C4-2B (cell line): Measurements from ENCODE around the gene NAP1L4.

Experiments
- ZFX ChIP-seq: fragments of 450-650 bp; IDR thresholded peaks from 2 replicates; pipeline ENCODE4 v1.6.1; 2017
- TF ChIP-seq, protein P1 (sequence below): fragments of 450-650 bp; conservative IDR thresholded peaks from 2 replicates; pipeline ENCODE4 v1.5.1; 2017; ENCODE audit warnings: mild to moderate bottlenecking

DNA sequence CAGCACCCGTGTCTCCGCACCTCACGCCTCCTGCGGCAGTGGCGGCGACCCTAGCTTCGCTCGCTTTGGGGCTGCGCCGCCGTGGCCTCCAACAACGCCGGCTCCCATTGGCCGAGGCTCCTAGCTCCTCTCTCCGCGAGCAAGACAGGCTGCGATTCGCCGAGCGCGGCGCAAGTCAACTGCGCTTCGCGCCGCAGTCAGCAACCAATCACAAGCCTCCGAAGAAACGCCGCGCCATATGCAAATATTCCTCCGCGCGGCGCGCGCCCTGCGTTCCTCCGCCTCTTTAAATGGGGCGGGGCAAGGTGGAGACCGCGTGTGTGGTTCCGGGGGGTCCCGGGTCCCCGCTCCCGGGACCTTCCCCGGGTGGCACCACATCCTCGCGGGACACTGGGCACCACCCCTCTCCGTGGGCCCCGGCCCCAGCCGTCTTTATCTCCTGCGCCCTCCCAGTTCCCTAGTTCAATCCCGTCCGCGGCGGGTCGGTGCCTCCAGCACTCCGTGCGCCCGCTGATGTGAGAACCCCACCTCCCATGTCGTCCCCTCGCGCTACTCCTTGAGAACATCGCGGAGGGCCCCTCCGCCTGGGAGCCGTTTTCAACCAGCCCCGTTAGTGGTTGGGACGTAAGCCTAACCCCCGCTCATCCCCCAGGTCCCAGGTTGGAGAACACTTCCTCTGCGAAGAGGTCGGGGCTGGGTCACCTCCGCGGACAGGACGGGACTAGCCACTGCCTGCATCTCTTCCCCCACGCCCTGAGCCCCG lies at the start of gene NAP1L4:
- TF ChIP-seq, protein P1, sequence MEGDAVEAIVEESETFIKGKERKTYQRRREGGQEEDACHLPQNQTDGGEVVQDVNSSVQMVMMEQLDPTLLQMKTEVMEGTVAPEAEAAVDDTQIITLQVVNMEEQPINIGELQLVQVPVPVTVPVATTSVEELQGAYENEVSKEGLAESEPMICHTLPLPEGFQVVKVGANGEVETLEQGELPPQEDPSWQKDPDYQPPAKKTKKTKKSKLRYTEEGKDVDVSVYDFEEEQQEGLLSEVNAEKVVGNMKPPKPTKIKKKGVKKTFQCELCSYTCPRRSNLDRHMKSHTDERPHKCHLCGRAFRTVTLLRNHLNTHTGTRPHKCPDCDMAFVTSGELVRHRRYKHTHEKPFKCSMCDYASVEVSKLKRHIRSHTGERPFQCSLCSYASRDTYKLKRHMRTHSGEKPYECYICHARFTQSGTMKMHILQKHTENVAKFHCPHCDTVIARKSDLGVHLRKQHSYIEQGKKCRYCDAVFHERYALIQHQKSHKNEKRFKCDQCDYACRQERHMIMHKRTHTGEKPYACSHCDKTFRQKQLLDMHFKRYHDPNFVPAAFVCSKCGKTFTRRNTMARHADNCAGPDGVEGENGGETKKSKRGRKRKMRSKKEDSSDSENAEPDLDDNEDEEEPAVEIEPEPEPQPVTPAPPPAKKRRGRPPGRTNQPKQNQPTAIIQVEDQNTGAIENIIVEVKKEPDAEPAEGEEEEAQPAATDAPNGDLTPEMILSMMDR, result no peak
- TF ChIP-seq ZFX, result no peak
